HTERT RPE-1 (cell line): ENCODE measurements around the gene HMGXB4.

Source experiments
- in situ Hi-C: fragments of 300-500 bp; cut with MboI; formaldehyde crosslinking; loops from 4 replicates; pipeline ENCODE4 v1.14.3; 2020; ENCODE audit warnings: low sequenced_read_pairs

Gene HMGXB4

DNA sequence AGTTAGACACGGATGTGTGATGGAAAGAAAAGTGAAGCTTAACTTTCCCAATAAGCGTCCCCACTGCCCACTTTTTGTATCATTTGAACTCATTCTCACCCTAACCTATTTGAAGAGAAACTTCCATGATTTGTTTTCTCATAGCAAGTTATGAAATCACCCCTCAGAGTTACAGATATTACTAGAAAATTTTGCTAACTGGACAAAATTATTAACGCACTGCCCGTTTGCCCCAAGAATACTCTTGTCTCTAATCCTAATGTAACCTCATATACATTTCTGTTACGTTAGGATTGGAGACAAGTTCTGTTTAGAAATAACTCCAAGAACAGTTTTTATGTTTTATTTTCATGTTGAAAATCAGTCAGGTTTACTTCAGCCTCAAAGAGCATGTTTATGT is 67.9 kb downstream of the HMGXB4 start:
- in situ Hi-C loops = no loop called here

DNA sequence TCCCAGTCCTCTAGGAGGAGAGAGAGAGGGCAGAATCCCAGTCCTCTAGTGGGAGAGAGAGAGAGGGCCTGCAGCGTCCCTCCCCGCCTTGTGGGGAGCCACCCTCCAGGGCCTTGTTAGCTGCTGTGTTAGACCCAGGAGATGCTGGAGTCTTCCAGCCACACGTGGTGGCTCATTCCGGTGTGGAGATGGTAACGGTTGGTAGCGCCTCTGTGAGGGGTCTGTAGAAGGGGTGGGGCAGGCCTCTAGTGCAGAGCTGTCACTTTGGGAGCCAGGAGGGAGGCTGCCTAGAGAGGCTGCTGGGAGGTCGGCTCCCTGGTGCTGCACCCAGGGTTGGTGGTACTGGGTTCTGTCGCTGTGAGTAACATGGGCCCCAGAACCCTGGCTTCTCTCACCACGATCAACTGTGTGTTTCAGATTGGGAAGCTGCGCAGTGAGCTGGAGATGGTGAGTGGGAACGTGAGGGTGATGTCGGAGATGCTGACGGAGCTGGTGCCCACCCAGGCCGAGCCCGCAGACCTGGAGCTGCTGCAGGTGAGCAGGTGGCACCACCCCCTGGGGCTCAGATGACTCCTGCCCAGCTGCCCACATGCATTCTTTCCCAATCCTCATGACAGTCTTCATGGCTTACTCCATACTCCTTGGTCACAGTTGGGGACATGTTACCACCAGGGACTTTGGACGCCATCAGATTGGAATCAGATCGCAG is 69.7 kb downstream of the HMGXB4 start:
- in situ Hi-C loops = no loop called here

DNA sequence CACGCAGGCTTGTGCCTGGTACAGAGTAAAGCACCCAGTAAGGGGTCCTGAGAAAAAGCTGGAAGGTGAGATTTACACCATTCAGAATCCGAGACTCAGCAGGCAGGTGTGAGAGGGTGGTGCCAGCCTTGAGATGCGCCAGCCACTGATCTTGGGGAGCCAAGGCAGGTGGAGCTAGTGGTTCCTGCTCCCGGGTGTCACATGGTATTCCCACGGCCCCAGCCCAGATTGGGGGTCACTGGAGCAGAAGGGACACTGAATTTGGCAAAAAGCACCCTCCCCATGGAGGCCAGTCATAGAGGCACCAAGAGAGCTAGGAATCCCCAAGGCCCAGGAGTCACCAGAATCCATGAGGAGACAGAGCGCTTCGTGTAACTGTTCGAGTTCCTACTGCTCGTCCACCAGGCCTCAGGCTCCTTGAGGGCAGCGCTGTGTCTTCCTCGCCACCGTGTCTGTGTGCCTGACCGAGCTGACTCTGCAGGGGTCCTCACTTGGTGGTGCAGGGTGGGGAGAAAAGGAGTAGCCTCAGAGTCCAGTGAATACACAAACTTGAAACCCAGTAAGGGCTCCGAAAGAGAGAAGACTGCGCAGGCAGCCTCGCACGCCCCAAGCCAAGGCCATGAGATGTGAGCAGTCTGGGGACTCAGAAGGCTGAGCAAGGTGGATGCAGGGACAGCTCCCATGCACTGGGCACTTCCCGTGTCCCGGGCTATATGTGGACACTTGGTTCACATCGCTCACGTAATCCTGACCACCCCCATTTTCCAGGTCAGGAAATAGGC is 70.6 kb downstream of the HMGXB4 start:
- in situ Hi-C loops = no loop called here

DNA sequence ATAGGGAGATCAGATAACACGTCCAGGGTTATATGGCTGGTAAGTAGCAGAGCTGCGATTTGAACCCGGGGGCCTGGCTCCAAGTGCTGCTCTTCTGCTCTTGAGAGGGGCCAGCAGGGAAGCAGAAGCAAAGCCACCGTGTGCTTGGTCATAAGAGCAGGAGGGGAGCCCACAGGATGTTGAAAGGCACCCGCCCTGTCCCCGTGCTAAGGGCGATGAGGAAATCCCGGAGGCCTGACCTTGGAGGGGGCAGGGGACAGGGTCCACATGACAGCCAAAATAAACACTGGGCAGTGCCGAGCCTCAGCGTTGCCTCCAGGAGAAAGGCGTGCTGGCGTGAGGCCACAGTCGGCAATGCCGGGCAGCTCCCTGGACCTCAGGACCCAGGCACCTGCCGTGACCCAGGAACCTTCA is 71.2 kb downstream of the HMGXB4 start:
- in situ Hi-C loops = no loop called here

DNA sequence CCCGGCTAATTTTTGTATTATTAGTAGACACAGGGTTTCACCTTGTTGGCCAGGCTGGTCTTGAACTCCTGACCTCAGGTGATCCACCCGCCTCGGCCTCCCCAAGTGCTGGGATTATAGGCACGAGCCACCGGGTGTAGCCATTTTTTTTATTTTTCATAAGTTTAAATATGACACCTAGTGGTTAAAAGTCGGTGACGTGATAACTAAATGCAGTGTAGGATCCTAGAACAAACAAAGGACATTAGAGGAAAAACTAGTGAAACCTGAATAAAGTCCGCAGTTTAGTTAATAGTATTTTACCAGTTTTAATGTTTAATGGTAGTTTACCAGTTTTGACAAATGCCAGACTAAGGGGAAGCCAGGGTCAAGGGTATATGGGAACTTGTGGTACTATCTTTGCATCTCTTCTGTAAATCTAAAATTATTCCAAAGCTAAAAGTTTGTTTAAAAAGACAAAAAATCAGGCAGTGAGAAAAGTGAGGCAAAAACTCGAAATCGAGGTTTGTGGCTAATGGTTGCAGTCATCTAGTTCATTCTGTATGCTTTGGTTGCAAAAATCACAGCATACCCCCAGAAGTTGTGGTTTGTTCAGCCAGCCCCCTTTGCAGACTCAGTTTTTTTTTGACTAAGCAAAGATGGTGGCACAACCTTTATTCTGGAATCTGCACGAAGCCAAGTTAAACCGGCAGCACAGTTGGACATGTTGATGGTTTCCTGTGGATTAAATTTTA is 72.0 kb downstream of the HMGXB4 start:
- in situ Hi-C loops = no loop called here

DNA sequence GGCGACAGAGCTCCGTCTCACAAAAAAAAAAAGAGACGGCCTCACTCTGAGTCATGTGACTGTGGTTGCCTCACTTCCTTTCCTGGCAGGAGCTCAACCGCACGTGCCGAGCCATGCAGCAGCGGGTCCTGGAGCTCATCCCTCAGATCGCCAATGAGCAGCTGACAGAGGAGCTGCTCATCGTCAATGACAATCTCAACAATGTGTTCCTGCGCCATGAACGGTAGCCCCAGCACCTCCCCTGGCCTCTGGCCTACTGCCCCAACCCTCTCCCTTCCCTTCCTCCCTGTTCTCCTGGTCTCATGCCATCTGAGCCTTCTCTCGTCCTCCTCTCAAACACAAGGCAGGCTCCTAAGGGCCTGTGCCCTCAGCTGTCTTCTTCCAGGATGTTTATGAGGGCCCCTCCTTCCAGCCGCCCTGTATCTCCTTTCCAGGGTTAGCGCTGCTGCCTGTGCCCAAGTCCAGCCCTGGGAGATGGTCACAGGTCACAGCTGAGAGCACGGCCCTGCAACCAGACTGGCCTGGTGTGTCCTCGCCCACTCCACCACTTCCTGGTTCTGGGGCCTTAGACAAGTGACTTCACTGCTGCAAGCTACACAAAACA is 73.1 kb downstream of the HMGXB4 start:
- in situ Hi-C loops = no loop called here

DNA sequence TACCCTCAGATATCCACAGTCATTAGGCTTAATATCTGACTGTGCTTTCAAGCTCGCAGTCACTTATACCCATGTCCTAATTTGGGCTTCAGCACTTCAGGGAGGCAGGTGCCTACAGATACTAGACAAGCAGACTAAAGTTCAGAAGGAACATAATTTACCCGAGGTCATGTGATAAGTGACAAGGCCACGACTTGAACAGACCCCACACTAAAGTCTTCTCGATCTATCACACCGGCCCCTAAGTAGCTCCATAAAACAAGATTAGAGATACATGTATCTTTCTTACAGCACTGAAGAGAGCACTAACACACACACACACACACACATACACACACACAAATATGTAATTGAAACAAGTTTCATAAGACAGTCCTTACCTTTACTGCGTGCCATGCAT is 75.0 kb downstream of the HMGXB4 start:
- in situ Hi-C loops = no loop called here

DNA sequence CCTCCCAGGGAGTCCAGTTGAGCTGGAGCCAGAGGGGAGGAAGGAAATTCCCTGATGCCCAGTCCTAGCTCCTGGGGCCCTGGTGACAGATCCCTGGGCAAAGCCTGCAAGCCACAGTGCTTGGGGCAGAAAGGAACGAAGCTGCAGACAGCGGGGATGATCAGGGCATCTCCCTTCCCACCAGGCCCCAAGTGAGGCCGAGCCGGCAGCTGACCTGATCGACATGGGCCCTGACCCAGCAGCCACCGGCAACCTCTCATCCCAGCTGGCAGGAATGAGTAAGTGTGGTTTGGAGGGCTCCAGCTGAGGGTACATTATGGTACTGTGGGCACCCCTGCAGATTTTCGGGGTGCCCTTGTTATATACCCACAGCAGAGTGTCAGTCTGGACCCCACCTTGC is 75.9 kb downstream of the HMGXB4 start:
- in situ Hi-C loops = no loop called here

DNA sequence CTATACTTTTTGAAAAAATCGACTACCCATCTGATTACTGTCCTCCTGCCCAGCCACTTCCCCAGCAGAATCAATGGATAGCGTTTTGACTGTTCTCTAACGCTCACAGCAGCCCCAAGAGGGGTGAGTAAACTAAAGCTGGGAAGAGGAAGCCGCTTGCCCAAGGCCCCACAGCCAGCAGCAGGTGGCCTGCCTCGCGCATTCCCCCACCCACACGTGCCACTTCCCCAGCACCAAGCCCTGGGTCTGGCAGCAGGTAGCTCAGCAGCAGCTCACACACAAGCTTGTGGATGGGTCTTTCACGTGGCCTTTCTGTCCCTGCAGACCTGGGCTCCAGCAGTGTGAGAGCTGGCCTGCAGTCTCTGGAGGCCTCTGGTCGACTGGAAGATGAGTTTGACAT is 76.7 kb downstream of the HMGXB4 start:
- in situ Hi-C loops = no loop called here

DNA sequence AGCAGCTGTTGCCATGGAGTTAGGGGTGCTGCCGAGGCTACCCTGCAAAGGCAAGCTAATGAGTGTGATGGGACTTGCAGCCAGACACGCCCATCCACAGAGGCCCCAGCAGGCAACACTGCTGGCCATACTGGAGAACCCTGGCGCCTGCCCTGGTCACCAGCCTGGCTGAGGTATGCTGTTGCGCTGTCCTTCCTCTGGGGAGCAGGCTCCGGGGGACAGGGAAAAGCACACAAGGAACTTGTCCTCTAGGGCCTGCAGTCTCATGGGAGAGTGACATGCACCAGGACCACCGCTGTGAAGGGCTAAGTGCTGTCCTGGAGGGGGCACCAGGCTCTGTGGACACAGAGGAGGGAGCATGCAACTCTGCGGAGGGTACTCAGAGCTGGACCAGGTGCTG is 78.2 kb downstream of the HMGXB4 start:
- in situ Hi-C loops = no loop called here

DNA sequence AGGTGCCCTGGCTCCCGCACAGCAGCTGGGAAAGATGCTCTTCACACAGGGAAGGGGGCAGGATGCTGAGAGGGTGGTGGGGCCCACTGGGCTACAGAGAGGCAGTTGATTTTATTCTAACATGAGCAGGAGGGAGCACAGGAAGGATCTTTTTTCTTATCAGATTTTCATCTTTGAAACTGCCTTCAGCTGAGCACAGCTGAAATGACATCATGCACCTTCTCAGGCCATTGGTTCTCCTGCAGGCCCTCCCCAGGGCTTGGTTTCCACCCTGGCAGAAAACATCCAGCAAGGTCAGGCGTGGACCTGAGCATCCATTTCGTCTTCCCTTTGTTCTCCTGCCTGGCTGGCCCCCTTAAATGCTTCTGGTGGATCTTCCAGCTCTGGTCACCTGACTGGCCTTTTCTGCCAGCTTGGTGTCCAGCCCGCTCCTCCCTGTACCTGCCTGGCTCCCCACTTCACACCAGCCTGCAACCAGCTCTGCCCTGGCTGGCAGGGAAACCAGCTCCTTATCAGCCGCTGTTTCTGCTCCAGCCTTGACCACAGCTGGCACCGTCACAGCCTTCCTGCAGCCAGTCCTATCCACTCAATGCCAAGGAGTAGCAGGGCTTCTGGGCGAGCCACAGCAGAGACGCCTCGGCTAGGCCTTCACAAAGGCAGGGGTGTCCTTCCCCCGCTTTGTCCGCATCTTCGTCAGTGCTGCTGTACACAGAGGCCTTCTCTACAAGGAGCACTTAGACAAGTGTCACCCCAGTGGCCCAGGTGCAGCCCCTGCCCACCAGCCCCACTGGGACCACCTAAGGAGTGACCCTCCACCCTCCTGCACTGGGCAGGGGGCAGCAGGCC is 78.9 kb downstream of the HMGXB4 start:
- in situ Hi-C loops = no loop called here

DNA sequence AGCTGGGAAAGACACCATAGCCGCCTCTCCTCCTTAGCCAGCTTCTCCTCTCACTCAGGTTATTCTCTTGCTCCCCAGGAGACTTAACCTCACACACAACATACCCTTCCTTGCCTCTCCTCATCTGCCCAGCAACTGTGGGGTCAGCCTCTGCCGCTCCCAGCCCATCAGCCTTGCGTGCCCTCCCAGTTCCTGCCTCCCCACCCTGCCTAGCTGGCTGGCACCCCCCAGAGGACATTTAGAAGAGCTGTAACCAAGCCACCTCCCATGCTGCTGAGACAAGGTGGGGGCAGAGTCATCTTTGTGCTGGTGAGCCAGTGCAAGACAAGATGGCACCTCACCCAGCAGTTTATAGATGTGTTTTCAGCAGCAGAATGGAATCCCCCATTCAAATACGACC is 80.6 kb downstream of the HMGXB4 start:
- in situ Hi-C loops = no loop called here

DNA sequence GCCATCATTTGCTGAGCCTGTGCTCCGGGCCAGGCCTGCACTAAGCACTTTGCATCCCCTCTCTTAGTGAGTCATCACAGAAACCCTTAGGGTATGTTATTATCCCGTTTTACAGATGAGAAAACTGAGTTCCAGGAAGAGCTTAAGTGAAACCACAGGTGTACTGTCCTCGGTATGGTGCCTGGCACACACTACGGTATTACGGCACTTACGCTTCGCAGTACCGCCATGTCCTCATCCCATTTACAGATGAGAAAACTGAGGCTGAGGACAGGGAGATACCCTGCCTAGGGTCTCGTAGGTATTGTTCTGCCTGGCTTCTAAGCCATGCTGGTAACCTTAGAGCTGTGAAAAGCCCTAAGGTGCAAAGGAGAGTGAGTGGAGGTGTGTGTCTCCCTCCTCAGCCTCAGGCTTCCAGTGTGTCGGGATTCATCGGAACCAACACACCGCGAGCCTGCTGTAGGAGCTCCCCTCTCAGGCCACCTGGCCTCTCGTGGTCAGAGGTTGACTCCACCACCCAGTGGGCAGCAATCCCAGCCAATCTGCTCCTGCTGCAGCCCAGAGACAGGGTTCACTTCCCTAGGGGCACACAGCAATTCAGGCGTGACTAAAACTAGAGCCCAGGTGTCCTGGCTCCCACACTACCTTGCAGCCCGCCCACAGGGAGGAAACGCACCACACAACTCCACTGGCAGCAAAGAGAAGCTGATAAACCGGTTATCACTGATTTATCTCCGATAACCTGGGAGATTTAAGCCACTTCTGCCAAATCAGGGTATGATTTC is 84.0 kb downstream of the HMGXB4 start:
- in situ Hi-C loops = no loop called here

DNA sequence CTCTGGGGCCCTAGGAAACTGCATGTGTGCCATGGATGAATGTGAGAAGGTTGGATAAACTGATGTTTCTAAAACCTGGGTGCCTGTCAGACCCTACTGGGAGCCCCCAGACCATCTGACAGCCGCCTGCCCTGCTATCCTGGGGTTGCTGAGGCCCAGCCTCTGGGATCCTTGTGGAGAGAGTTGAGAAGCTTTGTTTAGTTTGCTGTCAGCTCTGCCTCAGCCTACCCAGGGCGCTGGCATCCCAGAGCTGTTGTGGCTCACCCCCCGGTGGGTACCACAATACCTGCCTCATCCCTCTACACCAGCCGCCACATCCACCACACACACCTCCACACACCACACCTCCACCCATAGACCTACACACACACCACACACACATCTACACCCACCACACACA is 85.1 kb downstream of the HMGXB4 start:
- in situ Hi-C loops = no loop called here

DNA sequence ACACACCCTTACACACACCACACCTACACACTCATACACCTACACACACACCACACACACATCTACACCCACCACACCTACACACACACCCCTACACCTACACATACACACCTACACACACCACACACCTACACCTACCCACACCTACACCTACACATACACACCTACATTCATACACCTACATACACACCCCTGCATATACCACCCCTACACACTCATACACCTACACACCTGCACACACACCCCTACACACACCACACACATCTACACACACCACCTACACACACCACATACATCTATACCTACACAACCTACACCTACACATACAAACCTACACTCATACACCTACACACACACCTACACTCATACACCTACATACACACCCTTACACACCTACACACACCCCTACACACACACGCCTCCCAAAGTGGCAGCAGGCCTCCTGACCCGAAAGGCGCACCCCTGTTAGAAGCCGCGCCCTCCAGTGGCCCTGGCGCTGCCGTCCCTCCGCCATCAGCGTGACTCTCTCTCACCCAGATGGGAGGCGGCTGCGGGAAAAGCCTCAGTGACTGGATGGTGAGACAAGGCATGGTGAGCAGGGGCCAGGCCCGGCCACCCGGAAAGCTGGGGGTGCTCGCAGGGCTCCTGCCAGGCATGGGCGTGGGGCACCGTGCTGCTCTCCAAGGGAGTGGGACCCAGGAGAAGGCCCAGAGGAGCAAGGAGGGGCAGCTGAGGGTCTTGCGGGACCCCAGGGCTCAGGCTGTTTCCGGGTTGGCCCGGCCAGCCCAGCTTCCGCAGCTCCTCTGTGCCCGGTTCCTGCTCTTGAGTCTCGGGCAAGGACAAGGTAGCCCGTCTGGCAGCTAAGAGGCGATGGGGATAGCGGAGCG is 86.6 kb downstream of the HMGXB4 start:
- in situ Hi-C loops = no loop called here

DNA sequence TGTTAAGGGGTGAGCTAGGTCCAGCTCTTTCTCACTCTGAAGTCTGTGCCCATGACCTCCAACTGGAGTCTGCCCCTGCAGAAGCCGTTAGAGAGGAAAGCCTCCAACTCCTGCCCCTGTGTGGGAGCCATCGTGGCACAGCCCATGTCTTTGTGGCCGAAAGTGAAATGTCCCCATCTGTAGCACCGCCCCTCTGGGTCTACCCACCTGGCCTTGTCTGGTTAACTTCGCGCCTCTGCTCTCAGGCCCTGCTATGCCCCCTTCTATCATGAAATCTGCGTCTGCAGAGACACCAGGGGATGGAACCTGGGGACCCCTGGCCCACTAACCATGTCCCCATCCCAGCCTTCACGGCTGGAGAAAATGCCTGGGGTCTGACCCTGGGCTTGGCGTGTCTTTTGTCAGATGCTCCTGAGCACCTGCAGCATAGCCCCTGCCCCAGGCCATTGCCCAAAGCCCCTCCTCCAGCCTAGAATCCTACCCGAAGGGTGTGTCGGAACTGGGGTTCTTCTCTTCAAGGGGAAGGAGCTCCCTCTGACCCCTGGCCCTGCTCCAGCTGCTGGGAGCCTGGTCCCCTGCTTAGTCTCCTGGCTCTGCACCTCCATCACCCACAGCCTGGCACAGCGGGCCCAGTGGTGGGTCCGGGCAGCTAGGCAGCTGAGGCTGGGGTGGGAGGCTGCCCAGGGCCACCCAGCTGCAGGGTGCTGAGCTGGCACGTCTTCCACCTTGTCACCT is 87.8 kb downstream of the HMGXB4 start:
- in situ Hi-C loops = no loop called here
